ENCODE results near the gene SELE.

- TF ChIP-seq CTCF (conservative IDR thresholded peaks at IDR 0.05) (no peak), ZFX (IDR thresholded peaks at IDR 0.05) (no peak)
These were observed 51.8 kb downstream of the SELE start for GRCh38 chr1:169682071-169682470.
